ENCODE measurements around the gene NBPF3.
"Not testable (repeated sequence)": the region's sequence is repeated elsewhere in the genome, so short reads cannot be mapped to it uniquely, and the experiment has no call there.

Gene NBPF3

DNA sequence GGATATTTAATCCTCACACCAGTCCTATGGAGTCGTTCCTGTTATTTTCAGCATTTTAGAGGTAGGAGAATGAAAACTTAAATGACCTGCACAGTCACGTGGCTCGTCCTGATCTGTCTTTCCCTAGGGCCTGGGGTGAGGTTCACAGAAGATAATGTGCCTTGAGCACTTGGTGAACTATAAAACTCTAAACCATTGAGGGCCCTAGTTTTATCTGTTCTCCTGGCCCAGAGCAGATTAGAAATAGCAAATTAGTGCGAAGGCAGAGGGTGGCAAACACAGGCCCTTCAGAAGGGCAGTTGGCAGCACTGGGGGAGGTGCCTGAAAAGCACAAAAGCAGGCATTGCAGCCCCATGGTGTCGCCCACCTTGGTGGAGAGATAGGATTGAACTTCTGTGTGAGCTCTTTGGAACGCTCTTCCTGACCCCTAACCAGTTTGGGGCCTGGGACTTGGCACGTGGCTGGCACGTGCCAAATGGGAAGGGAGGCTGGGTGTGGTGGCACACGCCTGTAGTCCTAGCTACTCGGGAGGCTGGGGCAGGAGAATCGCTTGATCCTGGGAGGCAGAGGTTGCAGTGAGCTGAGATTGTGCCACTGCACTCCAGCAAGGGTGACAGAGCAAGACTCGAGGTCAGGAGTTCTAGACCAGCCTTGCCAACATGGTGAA, 1.2 kb upstream of the NBPF3 start:
- in situ Hi-C loops (cut with HindIII; ENCODE audit: low sequenced_read_pairs), result not testable (repeated sequence)

GRCh38 chr1:21439345-21439720, 604 bp upstream of the NBPF3 start:
- in situ Hi-C loops (cut with HindIII; ENCODE audit: low sequenced_read_pairs), result no loop called here

DNA sequence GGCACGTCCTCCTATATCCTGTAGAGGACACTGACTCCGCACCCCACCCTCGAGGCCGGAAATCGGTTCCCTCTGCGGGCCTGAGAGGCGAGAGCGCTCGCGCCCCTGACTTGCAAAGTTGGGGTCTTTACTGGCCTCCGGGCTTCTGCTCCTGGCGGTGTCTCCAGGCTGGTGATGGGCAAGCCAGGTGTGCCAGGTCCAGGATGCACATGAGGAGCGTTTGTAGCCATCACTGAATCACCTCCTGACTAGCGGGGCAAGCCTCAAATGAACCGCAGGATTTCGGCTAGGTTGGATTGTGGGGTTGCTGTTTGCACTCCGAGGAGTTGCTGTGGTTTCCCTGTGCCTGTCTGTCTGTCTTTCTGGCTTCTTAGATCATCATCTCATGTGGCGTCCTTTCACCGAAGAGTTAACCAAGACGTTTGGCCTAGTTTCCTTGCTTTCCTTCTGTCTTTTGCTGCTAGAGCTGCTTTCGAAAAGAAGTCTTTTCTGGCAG, 741 bp downstream of the NBPF3 start:
- in situ Hi-C loops (cut with HindIII; ENCODE audit: low sequenced_read_pairs), result not testable (repeated sequence)

DNA sequence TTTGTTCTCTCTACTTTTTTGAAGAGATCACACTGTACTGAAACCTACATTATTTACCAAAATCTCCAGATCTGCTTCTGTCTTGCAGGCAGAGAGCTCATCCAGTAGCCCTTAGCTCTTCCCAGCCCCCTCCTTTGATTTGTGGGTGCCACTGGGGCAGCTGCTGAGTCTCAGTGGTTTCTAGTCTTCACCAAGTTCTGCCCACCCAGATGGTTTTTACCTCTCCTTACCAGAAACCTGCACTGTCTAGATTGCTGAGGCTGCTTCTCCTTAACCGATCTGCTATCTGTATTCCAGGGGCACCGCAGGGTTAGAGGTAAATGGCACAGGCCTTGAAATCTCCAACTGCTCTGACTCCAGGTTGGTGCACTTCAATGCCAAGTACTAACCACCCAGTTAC, 6.7 kb downstream of the NBPF3 start:
- in situ Hi-C loops (cut with HindIII; ENCODE audit: low sequenced_read_pairs), result not testable (repeated sequence)

DNA sequence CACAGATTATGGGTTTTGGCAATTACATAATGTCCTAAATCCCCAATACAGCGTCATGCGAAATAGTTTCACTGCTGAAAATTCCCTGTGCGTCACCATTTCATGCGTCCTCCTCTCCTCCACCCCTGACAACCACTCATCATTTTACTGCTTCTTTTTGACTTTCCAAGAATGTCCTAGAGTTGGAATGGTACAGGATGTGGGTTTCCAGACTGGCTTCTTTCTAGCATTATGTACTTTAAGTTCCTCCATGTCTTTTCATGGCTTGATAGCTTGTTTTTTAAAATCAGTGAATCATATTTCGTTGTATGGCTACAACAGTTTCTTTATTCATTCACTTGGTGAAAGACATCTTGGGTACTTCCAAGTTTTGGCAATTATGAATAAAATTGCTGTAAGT, 7.4 kb downstream of the NBPF3 start:
- in situ Hi-C loops (cut with HindIII; ENCODE audit: low sequenced_read_pairs), result no loop called here

- in situ Hi-C loops (cut with HindIII; ENCODE audit: low sequenced_read_pairs), result no loop called here
Observed at GRCh38 chr1:21449906-21450305, 10.0 kb downstream of the NBPF3 start.

DNA sequence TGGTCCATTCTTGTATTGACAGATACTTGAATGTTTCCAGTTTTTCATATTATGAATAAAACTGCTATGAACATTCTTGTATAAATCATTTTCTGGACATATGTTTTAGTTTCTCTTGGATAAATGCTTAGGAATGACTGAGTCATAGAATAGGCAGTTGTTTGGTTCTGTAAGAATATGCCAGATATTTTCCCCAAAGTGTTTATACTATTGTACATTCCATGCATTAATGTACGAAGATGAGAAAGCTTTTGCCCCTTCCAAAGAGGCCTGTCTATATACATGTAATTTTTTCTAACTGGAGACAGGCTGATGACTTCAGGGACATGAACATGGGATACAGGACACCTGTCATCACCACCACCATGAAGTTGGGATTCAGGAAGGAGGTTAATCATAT, 11.3 kb downstream of the NBPF3 start:
- in situ Hi-C loops (cut with HindIII; ENCODE audit: low sequenced_read_pairs), result no loop called here

DNA sequence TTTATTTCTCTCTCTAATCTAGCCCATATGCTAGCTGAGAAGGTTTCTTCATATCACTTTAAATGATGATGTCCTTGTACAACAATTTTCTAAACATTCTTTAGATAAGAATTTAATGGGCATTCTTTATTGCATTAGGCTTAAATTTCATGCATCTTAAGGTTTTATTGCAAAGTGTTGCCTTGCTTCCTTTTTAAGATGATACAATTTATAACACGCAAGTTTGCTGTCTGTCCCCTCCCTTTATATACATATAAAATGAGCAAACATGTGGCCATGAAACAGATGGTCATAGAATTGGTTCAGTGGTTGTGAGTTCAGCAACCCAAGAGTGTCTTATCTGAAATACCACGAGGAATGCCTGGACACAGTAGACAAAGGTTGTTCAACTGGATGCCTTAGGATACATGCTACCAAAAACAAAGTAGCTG, 12.1 kb downstream of the NBPF3 start:
- in situ Hi-C loops (cut with HindIII; ENCODE audit: low sequenced_read_pairs), result no loop called here

DNA sequence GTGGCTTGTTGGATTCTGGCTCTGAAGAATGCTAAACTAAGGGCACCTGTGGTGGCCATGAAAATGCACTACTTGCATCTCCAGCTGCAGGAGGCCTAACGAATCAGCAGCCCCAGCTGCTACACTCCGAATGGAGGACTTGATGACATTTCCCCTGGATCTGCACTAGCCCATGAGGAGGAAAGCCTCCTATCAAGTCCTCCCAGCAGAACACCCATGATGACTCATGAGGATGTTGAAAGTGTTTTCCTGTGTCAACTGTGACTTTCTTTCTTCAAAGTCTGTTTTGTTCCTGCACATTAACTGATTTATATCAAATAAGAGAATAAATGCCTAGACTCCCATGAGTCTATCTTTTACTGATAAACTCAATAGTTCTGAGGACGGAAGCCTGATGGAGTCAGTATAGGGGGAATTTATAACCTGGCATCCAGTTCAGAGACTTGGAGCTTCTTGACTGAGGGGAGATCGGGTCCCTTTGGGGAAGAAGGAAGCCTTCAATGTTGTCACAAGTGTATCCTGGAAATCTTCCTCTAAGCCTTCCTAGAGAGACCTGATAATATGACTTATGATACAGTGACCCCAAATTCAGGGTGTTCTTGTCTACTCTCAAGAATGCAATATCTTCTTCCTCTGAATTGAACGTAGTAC, 14.2 kb downstream of the NBPF3 start:
- in situ Hi-C loops (cut with HindIII; ENCODE audit: low sequenced_read_pairs), result not testable (repeated sequence)

DNA sequence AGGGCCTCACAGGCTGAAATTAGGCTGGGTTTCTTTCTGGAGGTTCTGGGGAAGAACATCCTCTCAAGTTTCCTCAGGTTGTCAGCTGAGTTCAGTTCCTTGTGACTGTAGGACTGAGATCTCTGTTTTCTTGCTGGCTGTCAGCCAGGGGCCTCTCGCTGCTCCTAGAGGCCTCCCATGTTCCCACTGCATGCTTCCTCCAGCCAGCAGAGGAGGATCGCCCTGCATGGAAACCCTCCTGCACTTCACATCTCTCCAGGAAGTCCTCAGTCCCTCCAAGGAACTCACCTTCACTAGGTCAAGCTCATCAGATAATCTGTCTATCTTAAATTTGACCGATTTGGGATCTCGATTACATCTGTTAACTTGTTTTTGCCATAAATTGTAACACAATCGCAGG, 15.0 kb downstream of the NBPF3 start:
- in situ Hi-C loops (cut with HindIII; ENCODE audit: low sequenced_read_pairs), result not testable (repeated sequence)

- in situ Hi-C loops (cut with HindIII; ENCODE audit: low sequenced_read_pairs), result no loop called here
Observed at GRCh38 chr1:21457654-21458053, 17.7 kb downstream of the NBPF3 start.

- in situ Hi-C loops (cut with HindIII; ENCODE audit: low sequenced_read_pairs), result not testable (repeated sequence)
Observed at GRCh38 chr1:21465127-21465526, 25.2 kb downstream of the NBPF3 start.

GRCh38 chr1:21467946-21468345, 28.0 kb downstream of the NBPF3 start:
- in situ Hi-C loops (cut with HindIII; ENCODE audit: low sequenced_read_pairs), result not testable (repeated sequence)

- in situ Hi-C loops (cut with HindIII; ENCODE audit: low sequenced_read_pairs), result no loop called here
Observed at GRCh38 chr1:21468599-21468998, 28.7 kb downstream of the NBPF3 start.

DNA sequence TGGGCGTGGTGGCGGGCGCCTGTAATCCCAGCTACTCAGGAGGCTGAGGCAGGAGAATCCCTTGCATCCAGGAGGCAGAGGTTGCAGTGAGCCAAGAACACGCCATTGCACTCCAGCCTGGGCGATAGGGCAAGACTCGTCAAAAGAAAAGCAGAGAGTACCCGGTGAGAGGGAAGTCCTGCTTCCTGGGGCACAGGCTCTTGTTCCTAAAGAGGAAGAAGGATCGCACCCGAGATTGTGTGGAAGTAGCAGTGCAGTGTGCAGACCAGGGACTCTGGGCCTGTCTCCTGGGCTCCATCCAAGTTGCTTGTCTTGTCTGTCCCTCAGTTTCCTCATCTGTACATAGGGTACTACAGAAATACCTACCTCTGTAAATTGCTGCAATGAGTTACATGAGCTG, 29.6 kb downstream of the NBPF3 start:
- in situ Hi-C loops (cut with HindIII; ENCODE audit: low sequenced_read_pairs), result no loop called here

DNA sequence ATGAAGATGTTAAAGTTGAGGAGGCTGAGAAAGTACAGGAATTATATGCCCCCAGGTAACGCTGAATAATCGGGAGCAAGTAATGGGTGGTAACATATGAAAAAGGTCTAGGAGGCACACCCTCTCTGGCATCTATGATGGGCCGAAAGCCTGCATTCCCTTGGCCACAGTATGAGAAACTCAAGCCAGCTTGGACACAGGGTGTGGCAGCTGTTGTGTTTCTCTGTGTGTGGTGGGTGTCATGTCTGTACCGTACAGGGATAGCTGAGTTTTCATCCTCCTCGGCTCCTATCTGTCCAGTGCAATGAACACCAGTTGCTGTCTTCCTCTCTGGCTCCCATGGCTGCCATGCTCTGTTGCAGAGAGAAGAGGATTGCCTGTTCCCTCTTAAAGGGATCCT, 32.9 kb downstream of the NBPF3 start:
- in situ Hi-C loops (cut with HindIII; ENCODE audit: low sequenced_read_pairs), result no loop called here

GRCh38 chr1:21478356-21478755, 38.4 kb downstream of the NBPF3 start:
- in situ Hi-C loops (cut with HindIII; ENCODE audit: low sequenced_read_pairs), result no loop called here

- in situ Hi-C loops (cut with HindIII; ENCODE audit: low sequenced_read_pairs), result not testable (repeated sequence)
Observed at GRCh38 chr1:21483881-21484280, 43.9 kb downstream of the NBPF3 start.

DNA sequence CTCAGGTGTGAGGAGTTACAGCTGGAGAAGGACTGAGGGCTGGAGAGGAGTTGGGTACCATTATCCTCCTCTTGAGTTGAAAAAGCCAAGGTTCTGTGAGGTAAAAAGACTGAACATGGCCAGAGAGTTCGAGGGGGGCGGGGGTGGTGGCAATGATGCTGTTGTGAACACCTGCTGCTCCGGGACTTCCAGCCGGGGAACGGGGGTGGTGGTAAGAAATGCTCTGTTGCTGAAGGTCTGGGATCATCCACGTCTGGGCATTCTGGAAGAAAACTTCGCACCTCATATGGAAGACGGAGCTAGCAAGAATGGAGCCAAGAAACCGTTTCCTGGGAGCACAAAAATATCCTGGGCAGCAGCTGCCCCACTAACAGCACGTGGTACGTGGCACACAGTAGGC, 49.2 kb downstream of the NBPF3 start:
- in situ Hi-C loops (cut with HindIII; ENCODE audit: low sequenced_read_pairs), result no loop called here

DNA sequence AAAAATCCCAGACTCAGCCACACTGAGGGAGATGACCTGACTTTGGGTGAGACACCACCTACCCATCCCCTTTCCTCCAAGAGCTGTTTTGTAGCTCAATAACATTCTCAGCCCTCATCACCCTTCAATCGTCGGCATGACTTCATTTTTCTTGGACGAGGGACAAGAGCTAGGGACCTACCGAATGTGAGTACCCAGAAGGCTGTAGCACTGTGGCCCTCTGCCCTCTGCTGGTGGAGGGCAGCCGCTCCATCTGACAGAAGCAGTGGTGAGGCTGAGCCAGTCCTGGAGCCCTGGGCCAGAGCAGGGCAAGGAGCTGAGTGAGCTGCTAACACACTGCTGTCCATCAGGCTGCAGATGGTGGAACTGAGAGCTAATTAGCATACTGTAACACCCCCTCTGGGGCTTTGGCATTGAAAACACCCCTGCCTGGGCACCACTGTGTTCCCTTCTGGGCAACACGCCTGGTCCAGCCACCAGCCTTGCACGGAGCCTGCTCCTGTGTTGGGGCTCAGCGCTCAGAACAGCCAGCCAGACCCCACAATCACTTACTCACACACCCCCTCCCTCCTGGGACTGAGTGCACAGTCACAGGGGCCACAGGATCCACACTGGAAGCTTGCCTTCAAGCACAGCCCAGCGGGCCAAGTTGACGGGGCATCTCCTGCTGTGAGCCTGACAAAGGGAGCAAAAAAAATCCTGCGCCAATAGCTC, 51.0 kb downstream of the NBPF3 start:
- in situ Hi-C loops (cut with HindIII; ENCODE audit: low sequenced_read_pairs), result no loop called here

GRCh38 chr1:21491488-21492355, 51.8 kb downstream of the NBPF3 start:
- in situ Hi-C loops (cut with HindIII; ENCODE audit: low sequenced_read_pairs), result no loop called here

Data from DLD1 (cell line).